GM18517 (cell line): ENCODE results near the gene FOXO4.

Experiments used
- ATAC-seq: cut with Tn5 transposase; IDR thresholded peaks from one replicate; pipeline ENCODE4 v1.9.1; 2021; ENCODE audit warnings: mild to moderate bottlenecking, moderate library complexity; ENCODE audit not compliant: unreplicated experiment

The FOXO4 gene

DNA sequence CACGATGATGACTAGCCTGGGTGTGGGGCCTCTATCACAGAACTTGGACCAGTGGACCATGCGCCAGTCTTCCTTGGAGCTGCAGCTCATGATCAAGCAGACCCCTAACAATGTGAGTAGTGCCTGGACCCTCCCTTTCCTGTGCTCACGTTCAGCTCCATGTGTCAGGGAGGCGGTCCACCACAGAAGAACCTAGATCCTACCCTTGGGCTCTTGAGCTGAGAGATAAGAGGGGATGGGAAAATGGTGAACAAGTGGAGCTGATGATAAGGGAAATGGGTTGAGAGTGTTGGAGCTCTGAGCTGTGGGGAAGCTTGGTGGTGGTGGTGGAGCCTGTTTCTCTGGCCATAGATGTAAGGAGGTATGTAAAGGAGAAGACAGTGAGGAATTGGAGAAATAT lies 35.9 kb downstream of the FOXO4 start:
- no peak for ATAC-seq

DNA sequence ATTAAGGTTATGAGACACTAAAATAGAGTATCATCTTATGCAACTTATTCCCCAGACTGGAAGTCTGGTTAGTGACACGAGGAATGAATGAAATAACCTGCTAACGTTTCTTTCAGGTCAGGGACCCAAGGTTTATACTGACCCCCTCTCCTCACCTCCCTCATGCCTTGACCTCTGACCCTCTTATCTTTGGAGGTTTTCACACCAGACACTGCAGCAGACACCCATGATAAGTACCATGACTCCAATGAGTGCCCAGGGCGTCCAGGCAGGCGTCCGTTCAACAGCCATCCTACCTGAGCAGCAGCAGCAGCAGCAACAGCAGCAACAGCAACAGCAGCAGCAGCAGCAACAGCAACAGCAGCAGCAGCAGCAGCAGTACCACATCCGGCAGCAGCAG lies 44.8 kb downstream of the FOXO4 start:
- ATAC-seq, result no peak

DNA sequence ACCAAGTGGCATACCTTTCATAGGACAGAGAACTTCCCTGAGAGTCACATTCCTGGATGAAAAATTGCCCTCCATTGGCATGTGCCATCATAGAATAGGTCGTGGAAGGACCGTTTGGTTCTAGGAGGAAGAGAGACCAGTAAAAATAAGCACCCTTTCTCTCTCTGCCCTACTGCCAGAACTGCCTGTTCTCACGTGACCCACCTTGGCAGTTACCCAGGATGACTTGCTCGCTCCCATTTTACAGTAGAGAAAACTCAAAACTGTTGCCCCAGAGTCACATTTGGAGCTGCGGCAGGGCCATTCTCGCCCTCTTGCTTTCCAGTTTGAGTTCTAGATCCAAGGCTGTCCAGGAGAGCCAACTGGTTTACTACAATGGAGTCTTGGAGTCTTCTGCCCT lies 47.9 kb downstream of the FOXO4 start:
- ATAC-seq, result no peak

DNA sequence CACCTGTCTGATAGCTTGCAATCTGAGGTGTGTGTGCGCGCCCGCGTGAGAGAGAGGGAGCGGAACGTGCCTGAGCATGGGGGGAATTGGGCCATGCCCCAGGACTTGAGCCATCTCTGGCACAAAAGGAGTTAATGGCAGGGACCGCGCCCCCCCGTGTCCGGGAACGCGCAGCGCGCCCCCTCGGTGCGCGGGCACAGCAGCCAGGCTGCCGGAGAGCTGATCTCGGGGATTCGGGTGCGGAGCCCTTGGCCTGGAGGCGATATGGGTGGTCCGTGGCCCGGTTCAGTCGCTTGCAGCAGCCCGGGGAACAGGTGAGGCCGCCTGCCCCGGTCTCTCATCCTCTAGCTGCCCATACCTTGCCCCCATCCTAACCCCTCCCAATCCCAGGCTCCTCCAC lies 49.0 kb downstream of the FOXO4 start, which contains the start of gene NLGN3:
Gene NLGN3 (plus strand): TSS at position 191 of the 400 bp plus-strand sequence. CDS start 2,909 bp downstream, outside the sequence.
- no peak for ATAC-seq

DNA sequence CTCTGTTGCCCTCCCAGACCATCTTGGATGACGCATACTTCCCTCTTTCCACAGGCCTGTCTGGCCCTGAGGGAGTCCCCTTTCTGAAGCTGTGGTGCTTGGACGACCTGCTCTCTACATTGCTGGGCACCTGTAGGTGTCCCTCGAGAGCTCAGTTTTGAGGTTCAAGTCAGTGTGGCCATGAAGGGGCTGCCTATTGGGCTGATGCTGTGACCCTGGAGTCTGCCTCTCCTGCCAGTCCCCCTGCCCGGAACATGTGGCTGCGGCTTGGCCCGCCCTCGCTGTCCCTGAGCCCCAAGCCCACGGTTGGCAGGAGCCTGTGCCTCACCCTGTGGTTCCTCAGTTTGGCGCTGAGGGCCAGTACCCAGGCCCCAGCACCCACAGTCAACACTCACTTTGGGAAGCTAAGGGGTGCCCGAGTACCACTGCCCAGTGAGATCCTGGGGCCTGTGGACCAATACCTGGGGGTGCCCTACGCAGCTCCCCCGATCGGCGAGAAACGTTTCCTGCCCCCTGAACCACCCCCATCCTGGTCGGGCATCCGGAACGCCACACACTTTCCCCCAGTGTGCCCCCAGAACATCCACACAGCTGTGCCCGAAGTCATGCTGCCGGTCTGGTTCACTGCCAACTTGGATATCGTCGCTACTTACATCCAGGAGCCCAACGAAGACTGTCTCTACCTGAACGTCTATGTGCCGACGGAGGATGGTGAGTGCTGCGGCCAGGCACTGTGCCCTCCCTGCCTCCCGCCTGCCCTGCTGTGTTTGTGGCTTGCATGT lies 52.0 kb downstream of the FOXO4 start:
- no peak for ATAC-seq

DNA sequence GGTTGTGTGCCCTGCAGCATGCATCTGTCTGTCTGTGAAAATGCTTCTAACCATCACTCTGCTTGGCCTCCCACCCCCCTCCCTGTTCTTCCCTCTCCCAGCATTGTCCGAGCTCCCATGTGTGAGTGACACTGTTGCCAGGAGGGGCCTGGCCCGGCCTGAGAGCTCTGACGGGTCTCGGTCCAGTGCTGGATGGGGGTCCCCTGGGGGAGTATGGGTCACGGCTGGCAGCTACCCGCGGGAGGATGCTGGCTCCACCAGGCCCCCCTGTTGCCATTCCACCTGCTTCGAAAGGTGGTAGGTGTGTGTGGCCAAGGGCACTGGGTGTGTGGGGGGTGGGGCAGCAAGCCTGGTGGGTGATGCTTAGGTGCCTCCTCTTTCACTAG lies 52.6 kb downstream of the FOXO4 start:
- ATAC-seq, result no peak

DNA sequence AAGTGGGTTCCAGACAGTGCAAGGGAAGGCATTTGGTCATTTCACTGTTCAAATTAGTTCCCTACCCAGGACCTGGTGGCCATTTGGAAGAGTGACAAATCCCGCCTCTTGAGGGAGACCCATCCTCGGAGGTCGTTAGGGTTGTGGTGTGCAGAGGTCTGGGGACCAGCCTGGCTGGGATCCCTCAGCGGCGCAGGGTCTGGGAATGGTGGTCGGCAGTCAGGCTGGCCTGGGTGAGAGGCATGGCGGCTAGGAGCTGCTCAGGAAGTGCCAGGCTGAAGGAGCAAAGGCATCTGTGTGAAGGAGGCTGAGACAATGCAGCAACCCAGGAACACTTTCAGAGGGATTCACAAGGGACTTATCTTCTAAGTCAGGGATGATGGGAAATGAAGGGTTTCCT lies 55.7 kb downstream of the FOXO4 start:
- no peak for ATAC-seq
